IMR-90 (cell line): ENCODE data around the gene THRA. TPM values are rescaled to one million over a fixed set of nuclear protein-coding genes. Genes with fewer than 3 reads are reported as not detected.

Experiments
- ATAC-seq: fragments of 200-7000 bp; cut with Tn5 transposase; 2 replicates; pipeline ENCODE4 v1.9.1; 2020; ENCODE audit warnings: low read depth, mild to moderate bottlenecking, moderate library complexity
- BruUV-seq: library from RNA; stranded (reverse); fragments of 400-500 nt; replicated peaks from 2 replicates; lab custom pipeline; 2021; lab: Mats Ljungman, UMichigan
- CTCF ChIA-PET: fragments of 300-600 bp; formaldehyde crosslinking; extraction: SDS; loops from one replicate; lab custom pipeline; 2021; ENCODE audit warnings: antibody characterized with exemption; lab: Yijun Ruan, JAX
- POLR2A ChIA-PET: fragments of 300-600 bp; sonication (Branson Sonifier 250); formaldehyde crosslinking; loops from one replicate; lab custom pipeline; 2022; ENCODE audit warnings: antibody characterized with exemption; ENCODE audit not compliant: unreplicated experiment; lab: Charles Lee
- DNase-seq: peaks from one replicate; pipeline ENCODE4 v3.0.0; 2013
- H2AFZ ChIP-seq: replicated peaks from 2 replicates; pipeline ENCODE3; 2013; ENCODE audit warnings: low read length, mild to moderate bottlenecking; ENCODE audit not compliant: poor library complexity
- H2AK5ac ChIP-seq: 2 replicates; pipeline ENCODE4 v1.6.1; 2013; ENCODE audit warnings: low read depth, low read length, inconsistent platforms
- H2AK9ac ChIP-seq: replicated peaks from 2 replicates; pipeline ENCODE3; 2013; ENCODE audit warnings: mild to moderate bottlenecking, low read depth, low read length, moderate library complexity; ENCODE audit not compliant: poor library complexity
- H2BK120ac ChIP-seq: 2 replicates; pipeline ENCODE4 v1.6.1; 2013; ENCODE audit warnings: low read depth, low read length, inconsistent platforms
- H2BK15ac ChIP-seq: 3 replicates; pipeline ENCODE4 v1.6.1; 2013; ENCODE audit warnings: low read depth, low read length, inconsistent platforms
- H2BK20ac ChIP-seq: 2 replicates; pipeline ENCODE4 v1.6.1; 2013; ENCODE audit warnings: low read depth, mild to moderate bottlenecking, inconsistent platforms, low read length, moderate library complexity
- H2BK5ac ChIP-seq: 2 replicates; pipeline ENCODE4 v1.6.1; 2013; ENCODE audit warnings: mild to moderate bottlenecking, low read depth, low read length, inconsistent platforms; ENCODE audit not compliant: poor library complexity, severe bottlenecking
- H3K14ac ChIP-seq: replicated peaks from 2 replicates; pipeline ENCODE4 v1.6.1; 2013; ENCODE audit warnings: low read depth, low read length, inconsistent platforms
- H3K18ac ChIP-seq: 2 replicates; pipeline ENCODE4 v1.6.1; 2013; ENCODE audit warnings: low read depth, low read length, control low read depth
- H3K23ac ChIP-seq: 2 replicates; pipeline ENCODE4 v1.6.1; 2013; ENCODE audit warnings: low read depth, low read length, inconsistent platforms
- H3K27ac ChIP-seq: 2 replicates; pipeline ENCODE4 v1.5.1; 2013; ENCODE audit warnings: mild to moderate bottlenecking, control low read depth, low read length; ENCODE audit not compliant: insufficient read depth
- H3K27me3 ChIP-seq: 2 replicates; pipeline ENCODE4 v1.6.1; 2013; ENCODE audit warnings: low read length; ENCODE audit not compliant: control insufficient read depth, insufficient read depth
- H3K36me3 ChIP-seq: 2 replicates; pipeline ENCODE4 v1.6.1; 2013; ENCODE audit warnings: low read length, mixed read lengths; ENCODE audit not compliant: control insufficient read depth, insufficient read depth
- H3K4ac ChIP-seq: 2 replicates; pipeline ENCODE4 v1.6.1; 2013; ENCODE audit warnings: low read depth, low read length, inconsistent platforms
- H3K4me1 ChIP-seq: 2 replicates; pipeline ENCODE4 v1.6.1; 2013; ENCODE audit warnings: low read length, mixed read lengths; ENCODE audit not compliant: control insufficient read depth, insufficient read depth
- H3K4me2 ChIP-seq: 2 replicates; pipeline ENCODE4 v1.6.1; 2013; ENCODE audit warnings: low read depth, mild to moderate bottlenecking, control low read depth, low read length, moderate library complexity
- H3K4me3 ChIP-seq: 2 replicates; pipeline ENCODE4 v1.5.1; 2013; ENCODE audit warnings: low read depth, mild to moderate bottlenecking, control low read depth, low read length, moderate library complexity; ENCODE audit not compliant: insufficient read depth
- H3K56ac ChIP-seq: 2 replicates; pipeline ENCODE4 v1.6.1; 2013; ENCODE audit warnings: low read length, inconsistent platforms; ENCODE audit not compliant: insufficient read depth; ENCODE audit errors: extremely low read depth
- H3K79me1 ChIP-seq, 2 experiments: 2 replicates each; pipeline ENCODE4 v1.6.1; 2013; ENCODE audit warnings: low read length in 2 of 2, inconsistent platforms in 1 of 2, low read depth in 1 of 2
- H3K9ac ChIP-seq: 2 replicates; pipeline ENCODE4 v1.6.1; 2013; ENCODE audit warnings: low read depth, low read length, control low read depth
- H3K9me1 ChIP-seq: 2 replicates; pipeline ENCODE4 v1.6.1; 2013; ENCODE audit warnings: low read length, inconsistent platforms; ENCODE audit not compliant: insufficient read depth
- H3K9me3 ChIP-seq: 2 replicates; pipeline ENCODE4 v1.6.1; 2013; ENCODE audit warnings: low read length; ENCODE audit not compliant: control insufficient read depth, insufficient read depth
- H4K20me1 ChIP-seq: 2 replicates; pipeline ENCODE4 v1.6.1; 2013; ENCODE audit warnings: low read length, inconsistent platforms; ENCODE audit not compliant: insufficient read depth
- H4K5ac ChIP-seq: 2 replicates; pipeline ENCODE4 v1.6.1; 2013; ENCODE audit warnings: mild to moderate bottlenecking, low read depth, low read length, control low read depth
- H4K8ac ChIP-seq, 2 experiments: 2 replicates each; pipeline ENCODE4 v1.6.1; 2013; ENCODE audit warnings: low read depth in 2 of 2, low read length in 2 of 2, control low read depth in 1 of 2, inconsistent platforms in 1 of 2
- H4K91ac ChIP-seq: 2 replicates; pipeline ENCODE4 v1.6.1; 2013; ENCODE audit warnings: low read depth, low read length, inconsistent platforms; ENCODE audit not compliant: insufficient read depth
- CTCF ChIP-seq: conservative IDR thresholded peaks from 2 replicates; pipeline ENCODE4 v1.5.1; 2012; ENCODE audit warnings: mild to moderate bottlenecking, low read depth, low read length, improper control_type of control experiment
- MAFK ChIP-seq: IDR thresholded peaks from 2 replicates; pipeline ENCODE4 v1.6.1; 2012; ENCODE audit warnings: low read depth, low read length, improper control_type of control experiment
- MAZ ChIP-seq: IDR thresholded peaks from 2 replicates; pipeline ENCODE4 v1.6.1; 2012; ENCODE audit warnings: low read depth, mild to moderate bottlenecking, low read length, improper control_type of control experiment, moderate library complexity, borderline replicate concordance
- RAD21 ChIP-seq: IDR thresholded peaks from 2 replicates; pipeline ENCODE4 v1.6.1; 2012; ENCODE audit warnings: low read length, improper control_type of control experiment
- RFX5 ChIP-seq: IDR thresholded peaks from 2 replicates; pipeline ENCODE4 v1.8.0; 2012; ENCODE audit warnings: low read depth, mild to moderate bottlenecking, low read length, moderate library complexity
- SMC3 ChIP-seq: fragments of 150-350 bp; IDR thresholded peaks from 2 replicates; pipeline ENCODE4 v1.6.1; 2016; ENCODE audit warnings: low read depth, mild to moderate bottlenecking, antibody characterized with exemption, low read length, moderate library complexity
- WGBS, 2 experiments: methylation state at CpG; one replicate each; pipeline versions ENCODE4 v1.1.5 to v1.1.7; 2013; ENCODE audit warnings: missing lambda C conversion rate in 2 of 2; ENCODE audit not compliant: insufficient read length in 1 of 2; ENCODE audit errors: extremely low coverage in 2 of 2; 5-methylcytosine and 5-hydroxymethylcytosine counted together
- dilution Hi-C: fragments of 300-500 bp; cut with HindIII; formaldehyde crosslinking; loops from one replicate; pipeline ENCODE4 v1.14.3; 2018; ENCODE audit warnings: low sequenced_read_pairs; ENCODE audit not compliant: unreplicated experiment
- in situ Hi-C: fragments of 300-500 bp; cut with MboI; formaldehyde crosslinking; loops from 3 replicates; pipeline ENCODE4 v1.14.3; 2019; ENCODE audit warnings: low sequenced_read_pairs, inconsistent platforms, mixed read lengths
- intact Hi-C: fragments of 100-400 bp; cut with micrococcal nuclease; formaldehyde crosslinking; loops from 2 replicates; pipeline ENCODE4 v1.10.0; 2022
- polyA plus RNA-seq, 3 experiments: library from polyadenylated mRNA; depleted of rRNA; stranded (reverse); fragments of >200 nt; gene quantifications; 2 replicates each; pipeline ENCODE4 v1.2.3, GENCODE V29; 2012; ENCODE audit warnings: low replicate concordance in 1 of 3
- total RNA-seq: library from RNA; depleted of rRNA; stranded (reverse); fragments of >200 nt; gene quantifications from 2 replicates; pipeline ENCODE4 v1.2.3, GENCODE V29; 2012

Gene THRA
- total and polyA plus RNA-seq, 2 of the 4 experiments (the other 2 are of a cell fraction), result 22.0 to 23.4 TPM

- POLR2A ChIA-PET, result no interaction called here
- no peaks in the 10 kb centered on the region for H3K27me3 ChIP-seq
- dilution Hi-C loops, result no loop called here
- BruUV-seq, result no TSS peak
- TF ChIP-seq CTCF, result no peak
- TF ChIP-seq MAFK, result no peak
- no peak for TF ChIP-seq SMC3
- no peak for TF ChIP-seq MAZ
- no peak for TF ChIP-seq RAD21
- no peak for TF ChIP-seq RFX5
- no peak for ATAC-seq
- H2BK20ac ChIP-seq, result no peak overlapping the region
- CTCF ChIA-PET, result no interaction called here
- H4K5ac ChIP-seq, result no peak overlapping the region
- H3K56ac ChIP-seq, result no peak overlapping the region
- no peak overlapping the region for H2BK15ac ChIP-seq
- no peak overlapping the region for H2BK120ac ChIP-seq
- H3K14ac ChIP-seq, result no peak overlapping the region
- H3K79me1 ChIP-seq, result peaks cover 0 to 12% of the 10 kb centered on the region in 2 experiments; a peak in 2 of 4 replicates
- no peaks in the 10 kb centered on the region for H3K9me3 ChIP-seq
- H4K8ac ChIP-seq, result no peak overlapping the region
- no peaks in the 10 kb centered on the region for H3K4me1 ChIP-seq
- H4K20me1 ChIP-seq, result no peaks in the 10 kb centered on the region
- no peak overlapping the region for H3K4me3 ChIP-seq
- H3K23ac ChIP-seq, result no peak overlapping the region
- no peak overlapping the region for H2BK5ac ChIP-seq
- H3K9ac ChIP-seq, result no peak overlapping the region
- no peak overlapping the region for H3K4me2 ChIP-seq
- no peak overlapping the region for H4K91ac ChIP-seq
- no peak overlapping the region for H3K18ac ChIP-seq
- no peak overlapping the region for H2AFZ ChIP-seq
- no peak overlapping the region for H2AK5ac ChIP-seq
- H3K36me3 ChIP-seq, result peaks cover 59% of the 10 kb centered on the region
- no peak overlapping the region for H3K4ac ChIP-seq
- intact Hi-C loops, result no loop called here
- 99% methylated on average over 8 of the region's 11 CpGs; no CpG with 5 or more reads in 1 of the 2 experiments for WGBS, 2 experiments
- in situ Hi-C loops, result no loop called here
- no peak overlapping the region for H3K27ac ChIP-seq
- DNase-seq, result no peak
- no peak overlapping the region for H2AK9ac ChIP-seq
- H3K9me1 ChIP-seq, result no peaks in the 10 kb centered on the region
Observed at GRCh38 chr17:40031706-40032105, 31.1 kb upstream of the THRA start.
